Activated naive CD8-positive, alpha-beta T cell treated with anti-CD3 and anti-CD28 coated beads, Interleukin-2, amount 10 ng/mL, durations not matched to agents 7 days and 5 days (primary cell): Measurements from ENCODE around the gene LINC00305. TPM values are rescaled to one million over a fixed set of nuclear protein-coding genes. Genes with fewer than 3 reads are reported as not detected.

Source experiments
- ATAC-seq: fragments of 150-1000 bp; cut with Tn5 transposase; one replicate; pipeline ENCODE4 v1.10.0; 2021; ENCODE audit warnings: low read depth, moderate library complexity
- POLR2A ChIA-PET: fragments of 350-600 bp; sonication (Branson Sonifier 250); formaldehyde crosslinking; loops from one replicate; lab custom pipeline; 2021; ENCODE audit warnings: antibody characterized with exemption; lab: Charles Lee
- DNase-seq: peaks from one replicate; pipeline ENCODE4 v3.0.0; 2021
- H3K27ac Mint-ChIP-seq: one replicate; pipeline ENCODE4 v1.8.0; 2022; ENCODE audit warnings: mild to moderate bottlenecking, mixed read lengths
- H3K27me3 Mint-ChIP-seq: one replicate; pipeline ENCODE4 v1.8.0; 2022; ENCODE audit warnings: mild to moderate bottlenecking, moderate library complexity, mixed read lengths
- H3K36me3 Mint-ChIP-seq: one replicate; pipeline ENCODE4 v1.8.0; 2021; ENCODE audit warnings: mild to moderate bottlenecking, mixed read lengths
- H3K4me1 Mint-ChIP-seq: one replicate; pipeline ENCODE4 v1.8.0; 2021; ENCODE audit warnings: mixed read lengths
- H3K4me3 Mint-ChIP-seq: one replicate; pipeline ENCODE4 v1.8.0; 2022; ENCODE audit warnings: mild to moderate bottlenecking, moderate library complexity, mixed read lengths
- H3K9me3 Mint-ChIP-seq: one replicate; pipeline ENCODE4 v1.8.0; 2021; ENCODE audit warnings: mixed read lengths
- total RNA-seq, 2 experiments: library from RNA; stranded (reverse); gene quantifications; one replicate each; pipeline ENCODE4 v1.2.3, GENCODE V29; 2021

Gene LINC00305
- total RNA-seq, 2 experiments from 2014 or later, result not detected

DNA sequence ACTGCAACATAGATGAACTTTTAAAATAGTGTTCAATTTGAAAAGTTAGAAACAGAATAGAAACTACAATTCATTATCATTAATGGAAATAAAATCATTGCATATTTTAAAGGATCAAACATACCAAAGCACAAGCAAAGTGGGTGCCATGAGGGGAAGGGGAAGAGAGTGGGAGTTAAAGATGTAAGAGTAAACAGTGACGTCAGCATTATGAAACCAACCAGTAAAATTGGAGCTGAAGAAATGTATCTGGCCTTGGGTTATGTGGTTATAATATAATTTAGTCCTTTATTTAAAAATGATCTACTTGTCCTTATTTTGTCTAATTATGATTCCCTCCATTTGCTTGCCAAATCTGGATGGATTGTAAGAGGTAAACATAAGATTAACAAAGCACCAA is 6.0 kb downstream of the LINC00305 start:
- Mint-ChIP-seq H3K36me3 (no peaks in the 10 kb centered on the region), H3K27ac (no peak overlapping the region)
- POLR2A ChIA-PET, result no interaction called here

GRCh38 chr18:64137914-64138313 is 11.0 kb downstream of the LINC00305 start:
- no peaks in the 10 kb centered on the region for H3K36me3 Mint-ChIP-seq
- POLR2A ChIA-PET, result no interaction called here
- no peaks in the 10 kb centered on the region for H3K4me1 Mint-ChIP-seq
- no peaks in the 10 kb centered on the region for H3K27me3 Mint-ChIP-seq
- ATAC-seq (no peak), DNase-seq (no peak)
- no peaks in the 10 kb centered on the region for H3K9me3 Mint-ChIP-seq
- H3K4me3 Mint-ChIP-seq, result no peak overlapping the region
- H3K27ac Mint-ChIP-seq, result no peak overlapping the region

More for the DNA sequence above, 6.0 kb downstream of the LINC00305 start:
- no peak for DNase-seq
- ATAC-seq, result no peak
- Mint-ChIP-seq H3K4me3 (no peak overlapping the region), H3K27me3 (peaks cover 1% of the 10 kb centered on the region), H3K9me3 (no peaks in the 10 kb centered on the region), H3K4me1 (no peaks in the 10 kb centered on the region)

DNA sequence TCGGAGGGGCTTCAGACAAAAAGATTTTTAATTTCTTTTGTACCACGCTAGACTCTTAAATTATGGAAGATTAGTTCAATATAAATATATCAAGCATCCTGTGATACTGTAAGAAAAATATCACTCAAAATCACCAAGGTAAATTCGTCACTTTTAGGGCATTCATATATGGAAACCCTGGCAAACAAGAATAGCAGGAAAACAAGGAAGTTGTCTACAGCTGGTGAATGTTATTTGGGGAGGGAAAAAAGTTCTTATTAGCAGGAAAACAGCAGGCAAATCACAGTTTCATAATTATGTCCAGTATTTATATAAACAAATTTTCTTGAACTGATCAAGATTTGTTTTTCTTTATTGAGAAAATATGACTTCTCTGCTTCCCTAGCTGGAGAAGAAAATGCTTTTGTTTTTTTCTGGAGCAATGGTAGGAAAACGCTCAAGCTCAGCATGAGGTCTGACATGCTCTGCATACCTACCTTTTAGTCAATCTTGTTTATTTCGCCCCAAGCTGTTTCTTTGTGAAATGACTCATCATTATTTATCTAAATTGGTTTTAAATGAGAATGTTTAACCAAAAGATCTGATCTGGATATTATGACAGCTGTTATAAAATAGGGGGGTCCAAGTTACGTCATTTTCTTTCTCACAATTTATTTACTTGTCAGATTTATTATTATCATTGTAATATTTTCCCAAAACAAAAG is 14.7 kb downstream of the LINC00305 start:
- Mint-ChIP-seq H3K27me3 (no peaks in the 10 kb centered on the region), H3K4me1 (no peaks in the 10 kb centered on the region), H3K9me3 (no peaks in the 10 kb centered on the region), H3K4me3 (no peak overlapping the region), H3K27ac (no peak overlapping the region), H3K36me3 (no peaks in the 10 kb centered on the region)
- DNase-seq (no peak), ATAC-seq (no peak)
- POLR2A ChIA-PET, result no interaction called here

GRCh38 chr18:64132871-64133270 is 16.0 kb downstream of the LINC00305 start:
- Mint-ChIP-seq H3K36me3 (no peaks in the 10 kb centered on the region), H3K4me1 (no peaks in the 10 kb centered on the region), H3K27ac (no peak overlapping the region), H3K9me3 (no peaks in the 10 kb centered on the region), H3K27me3 (peaks cover 3% of the 10 kb centered on the region), H3K4me3 (no peak overlapping the region)
- no peak for DNase-seq
- no peak for ATAC-seq
- POLR2A ChIA-PET, result no interaction called here

DNA sequence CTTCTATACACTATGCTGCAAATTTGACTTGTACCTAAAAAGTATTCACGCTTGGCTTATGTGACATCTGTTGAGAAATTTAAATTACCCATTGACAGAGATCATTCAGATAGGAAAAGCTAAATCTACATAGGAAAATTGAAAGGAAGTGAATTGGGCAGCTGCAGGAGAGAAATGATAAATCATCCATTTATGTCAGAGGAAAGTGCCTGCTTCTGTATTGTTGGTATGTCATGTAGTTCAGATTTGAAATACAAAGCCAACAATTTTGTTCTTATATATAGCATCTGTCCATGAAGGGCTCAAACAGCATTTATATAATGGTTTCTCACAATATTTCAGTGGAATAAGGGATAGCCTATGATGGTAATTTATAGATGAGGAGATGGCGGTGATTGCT is 17.6 kb downstream of the LINC00305 start:
- peaks cover 3% of the 10 kb centered on the region for H3K27me3 Mint-ChIP-seq
- ATAC-seq (no peak), DNase-seq (no peak)
- H3K9me3 Mint-ChIP-seq, result no peaks in the 10 kb centered on the region
- no peak overlapping the region for H3K27ac Mint-ChIP-seq
- no peak overlapping the region for H3K4me3 Mint-ChIP-seq
- no peaks in the 10 kb centered on the region for H3K36me3 Mint-ChIP-seq
- H3K4me1 Mint-ChIP-seq, result no peaks in the 10 kb centered on the region
- POLR2A ChIA-PET, result no interaction called here

DNA sequence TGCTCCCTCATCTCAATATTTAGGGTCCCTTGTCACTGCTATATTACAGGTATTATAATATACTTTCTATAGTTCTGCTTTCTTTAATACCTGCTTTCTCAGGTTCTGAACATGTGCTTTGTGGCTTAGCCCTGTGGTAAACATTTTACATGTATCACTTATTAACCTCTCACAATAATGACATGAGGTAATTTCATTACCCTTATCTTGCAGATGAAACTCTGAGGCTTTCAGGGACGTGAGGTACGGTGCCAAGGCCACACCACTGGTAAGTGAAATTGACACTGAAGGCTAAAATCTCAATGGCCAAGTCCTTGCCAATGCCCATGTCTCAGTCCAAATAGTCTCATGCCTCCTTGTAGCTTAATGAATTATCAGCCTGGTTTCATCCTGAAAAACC is 21.7 kb downstream of the LINC00305 start:
- ATAC-seq, result no peak
- DNase-seq, result no peak
- no peaks in the 10 kb centered on the region for H3K9me3 Mint-ChIP-seq
- H3K27me3 Mint-ChIP-seq, result peaks cover 3% of the 10 kb centered on the region
- H3K4me1 Mint-ChIP-seq, result no peaks in the 10 kb centered on the region
- H3K4me3 Mint-ChIP-seq, result no peak overlapping the region
- POLR2A ChIA-PET, result no interaction called here
- H3K36me3 Mint-ChIP-seq, result no peaks in the 10 kb centered on the region
- H3K27ac Mint-ChIP-seq, result no peak overlapping the region

- Mint-ChIP-seq H3K36me3 (no peaks in the 10 kb centered on the region), H3K4me1 (no peaks in the 10 kb centered on the region), H3K9me3 (no peaks in the 10 kb centered on the region), H3K27ac (no peak overlapping the region), H3K27me3 (peaks cover 2% of the 10 kb centered on the region), H3K4me3 (no peak overlapping the region)
- no peak for DNase-seq
- no peak for ATAC-seq
- POLR2A ChIA-PET, result no interaction called here
These were observed 29.0 kb downstream of the LINC00305 start for GRCh38 chr18:64119916-64120315.

GRCh38 chr18:64118406-64118805 is 30.5 kb downstream of the LINC00305 start:
- no peaks in the 10 kb centered on the region for H3K4me1 Mint-ChIP-seq
- DNase-seq (no peak), ATAC-seq (no peak)
- H3K27me3 Mint-ChIP-seq, result peaks cover 2% of the 10 kb centered on the region
- H3K4me3 Mint-ChIP-seq, result no peak overlapping the region
- H3K27ac Mint-ChIP-seq, result no peak overlapping the region
- no peaks in the 10 kb centered on the region for H3K36me3 Mint-ChIP-seq
- POLR2A ChIA-PET, result no interaction called here
- H3K9me3 Mint-ChIP-seq, result no peaks in the 10 kb centered on the region

DNA sequence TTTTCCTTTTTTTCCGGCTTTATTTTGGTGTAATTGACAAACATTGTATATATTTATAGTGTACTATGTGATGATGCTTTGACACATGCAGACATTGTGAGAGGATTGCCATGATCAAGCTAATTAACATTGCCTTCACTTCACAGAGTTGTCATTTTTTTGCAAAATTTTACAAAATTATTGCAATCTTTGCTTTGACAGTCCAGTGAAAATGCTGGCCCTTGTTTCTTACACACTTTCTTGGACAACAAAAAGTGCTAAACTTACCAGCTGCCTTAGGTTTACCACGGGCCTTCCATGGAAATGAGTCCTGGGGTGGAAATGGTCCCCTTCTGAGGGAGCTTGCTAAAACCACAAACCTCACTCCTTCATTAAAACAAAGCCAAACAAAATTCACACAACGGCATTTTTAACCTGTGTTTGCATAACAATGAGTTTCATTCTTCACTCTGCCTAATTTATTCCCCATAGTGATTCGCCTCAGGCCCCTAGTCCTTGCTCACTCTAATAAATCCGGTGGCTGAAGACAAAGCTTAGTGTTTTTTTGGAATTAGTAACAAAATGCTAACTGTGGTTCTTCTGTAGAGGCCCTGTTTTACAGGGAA is 32.2 kb downstream of the LINC00305 start:
- Mint-ChIP-seq H3K27ac (no peak overlapping the region), H3K4me3 (no peak overlapping the region), H3K36me3 (no peaks in the 10 kb centered on the region), H3K27me3 (peaks cover 2% of the 10 kb centered on the region), H3K4me1 (no peaks in the 10 kb centered on the region), H3K9me3 (no peaks in the 10 kb centered on the region)
- POLR2A ChIA-PET, result no interaction called here
- DNase-seq, result no peak
- ATAC-seq, result no peak

DNA sequence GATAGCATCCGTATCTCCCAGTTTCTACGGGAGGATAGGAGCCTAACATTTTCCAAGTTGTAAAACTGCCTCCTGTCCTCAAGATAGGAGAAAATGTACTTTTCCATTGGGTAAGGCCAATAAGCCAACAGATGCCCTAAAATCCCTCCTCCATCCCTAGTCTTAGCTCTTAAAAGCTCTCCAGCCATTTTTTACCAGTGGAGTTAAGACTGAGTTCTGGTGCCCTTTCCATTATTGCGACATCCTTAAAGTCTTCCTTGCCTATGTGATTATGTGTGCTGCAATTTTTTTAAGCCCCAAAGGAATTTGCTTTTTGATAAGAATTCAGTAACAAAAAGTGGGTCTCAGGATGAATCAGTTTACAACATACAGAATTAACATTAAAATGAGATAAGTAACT is 33.0 kb downstream of the LINC00305 start:
- Mint-ChIP-seq H3K27me3 (peaks cover 2% of the 10 kb centered on the region), H3K9me3 (no peaks in the 10 kb centered on the region), H3K4me3 (no peak overlapping the region), H3K4me1 (no peaks in the 10 kb centered on the region), H3K36me3 (no peaks in the 10 kb centered on the region), H3K27ac (no peak overlapping the region)
- DNase-seq (no peak), ATAC-seq (no peak)
- POLR2A ChIA-PET, result no interaction called here

- no peak for ATAC-seq
- H3K36me3 Mint-ChIP-seq, result no peaks in the 10 kb centered on the region
- no peaks in the 10 kb centered on the region for H3K27me3 Mint-ChIP-seq
These were observed 36.9 kb downstream of the LINC00305 start for GRCh38 chr18:64111950-64112349.

DNA sequence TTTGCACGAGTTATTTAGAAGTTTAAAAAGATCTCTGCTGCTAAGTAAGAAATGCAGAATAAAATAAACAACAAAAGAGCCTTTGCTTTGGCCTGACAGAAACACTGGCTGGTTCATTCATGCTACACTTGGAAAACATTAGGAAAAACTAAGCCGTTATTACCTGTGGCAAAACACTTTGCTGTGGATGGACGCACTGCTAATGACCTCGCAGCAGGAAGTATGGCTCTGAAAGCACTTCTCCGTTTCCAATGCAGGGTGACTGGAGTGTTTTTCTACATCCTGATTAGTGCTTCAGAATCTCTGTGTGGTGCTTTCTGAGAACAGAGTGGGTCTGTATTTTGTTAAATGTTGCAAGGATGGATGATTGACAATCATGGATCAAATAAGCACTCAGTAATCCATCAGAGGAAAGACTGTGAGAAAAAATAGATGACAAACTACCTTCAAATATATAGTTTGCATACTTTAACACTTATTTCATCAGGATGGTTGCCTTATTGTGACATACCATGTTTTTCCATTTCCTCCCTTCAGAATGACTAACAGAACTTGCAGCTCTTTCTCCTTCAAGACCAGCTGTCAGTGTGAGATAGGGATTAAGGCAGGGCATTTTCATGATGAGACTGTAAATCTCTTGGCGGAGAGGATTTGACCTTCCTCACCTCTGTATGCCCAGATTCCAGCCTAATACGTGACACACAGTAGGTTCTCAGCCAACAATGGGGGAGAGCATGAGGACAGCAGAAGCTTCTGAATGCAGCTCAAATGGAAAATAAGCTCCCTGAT is 38.0 kb downstream of the LINC00305 start:
- Mint-ChIP-seq H3K9me3 (no peaks in the 10 kb centered on the region), H3K27me3 (no peaks in the 10 kb centered on the region), H3K4me1 (no peaks in the 10 kb centered on the region), H3K36me3 (no peaks in the 10 kb centered on the region), H3K27ac (no peak overlapping the region), H3K4me3 (no peak overlapping the region)
- POLR2A ChIA-PET, result no interaction called here
- ATAC-seq, result no peak
- DNase-seq, result no peak

More at GRCh38 chr18:64111950-64112349, 36.9 kb downstream of the LINC00305 start:
- Mint-ChIP-seq H3K27ac (no peak overlapping the region), H3K4me1 (no peaks in the 10 kb centered on the region), H3K4me3 (no peak overlapping the region), H3K9me3 (no peaks in the 10 kb centered on the region)
- no peak for DNase-seq
- POLR2A ChIA-PET, result no interaction called here

GRCh38 chr18:64103986-64104385 is 44.9 kb downstream of the LINC00305 start:
- no peak for DNase-seq
- H3K27ac Mint-ChIP-seq, result no peak overlapping the region
- POLR2A ChIA-PET, result no interaction called here
- no peaks in the 10 kb centered on the region for H3K9me3 Mint-ChIP-seq
- H3K27me3 Mint-ChIP-seq, result no peaks in the 10 kb centered on the region
- no peaks in the 10 kb centered on the region for H3K4me1 Mint-ChIP-seq
- no peak for ATAC-seq
- H3K4me3 Mint-ChIP-seq, result no peak overlapping the region
- no peaks in the 10 kb centered on the region for H3K36me3 Mint-ChIP-seq
